Gastroesophageal sphincter (tissue), 4 donors: ENCODE data around the gene PPP2R3B. TPM values are rescaled to one million over a fixed set of nuclear protein-coding genes. Genes with fewer than 3 reads are reported as not detected.

Experiments used
- ATAC-seq: fragments of 150-250 bp; one replicate; pipeline ENCODE4 v1.9.1; 2016; ENCODE audit warnings: mild to moderate bottlenecking, moderate library complexity
- H3K27ac ChIP-seq, 4 donors: fragments of 200-600 bp; sonication (generic) in 3 of 4; 1 replicate in 3 of 4; 2 replicates in 1 of 4; pipeline ENCODE4 v1.5.1; 2016 to 2019
- H3K27me3 ChIP-seq: fragments of 200-600 bp; sonication (generic); one replicate; pipeline ENCODE4 v1.5.1; 2019
- H3K36me3 ChIP-seq, 2 donors: fragments of 200-600 bp; sonication (generic); one replicate each; pipeline ENCODE4 v1.5.1; 2019; ENCODE audit warnings: control low read depth in 1 of 2
- H3K4me1 ChIP-seq, 3 donors: fragments of 200-600 bp; sonication (generic); 1 replicate in 2 of 3; 2 replicates in 1 of 3; pipeline ENCODE4 v1.5.1; 2016 to 2019; ENCODE audit warnings: control low read depth in 2 of 3
- H3K4me3 ChIP-seq, 2 donors: fragments of 200-600 bp; sonication (generic); one replicate each; pipeline ENCODE4 v1.5.1; 2019; ENCODE audit warnings: mild to moderate bottlenecking in 1 of 2, moderate library complexity in 1 of 2
- H3K9me3 ChIP-seq, 3 donors: fragments of 200-600 bp; sonication (generic); one replicate each; pipeline ENCODE4 v1.5.1; 2017 to 2019; ENCODE audit warnings: control low read depth in 2 of 3
- EP300 ChIP-seq: sonication (generic); formaldehyde crosslinking; IDR thresholded peaks from one replicate; pipeline ENCODE4 v1.6.1; 2017; ENCODE audit warnings: antibody characterized with exemption, mild to moderate bottlenecking
- POLR2A ChIP-seq, 2 donors: fragments of 450-650 bp; IDR thresholded peaks; one replicate each; pipeline ENCODE4 v1.6.1; 2017; ENCODE audit warnings: antibody characterized with exemption in 2 of 2, mild to moderate bottlenecking in 2 of 2, moderate library complexity in 1 of 2
- POLR2AphosphoS5 ChIP-seq: sonication (generic); formaldehyde crosslinking; IDR thresholded peaks from one replicate; pipeline ENCODE4 v1.6.1; 2017; ENCODE audit warnings: antibody characterized with exemption
- WGBS, 2 donors: methylation state at CpG; one replicate each; pipeline ENCODE4 v1.1.5; 2018; ENCODE audit warnings: low coverage in 1 of 2; 5-methylcytosine and 5-hydroxymethylcytosine counted together
- total RNA-seq, 4 donors: library from RNA; depleted of rRNA; stranded (reverse); fragments of >200 nt; gene quantifications; one replicate each; pipeline ENCODE4 v1.1.0, GENCODE V29; 2016
- TF ChIP-seq, protein P1 (sequence below), 4 experiments: fragments of 200-600 bp in 2 of 4; fragments of 450-650 bp in 2 of 4; sonication (generic) in 1 of 4; IDR thresholded peaks; one replicate each; pipeline ENCODE4 v1.5.1; 2017 to 2019; ENCODE audit warnings: antibody characterized with exemption in 4 of 4, mild to moderate bottlenecking in 2 of 4, moderate library complexity in 2 of 4

Gene PPP2R3B
- total RNA-seq, 4 donors from 2014 or later: 3.8 to 6.5 (median 5.1) TPM

- Histone ChIP-seq H3K27me3 (peaks cover 51% of the 10 kb centered on the region), H3K36me3 (peaks cover 0 to 10% of the 10 kb centered on the region in 2 donors), H3K4me1 (peaks cover 0 to 21% (median 11%) of the 10 kb centered on the region in 3 donors), H3K4me3 (no peak overlapping the region), H3K9me3 (no peaks in the 10 kb centered on the region), H3K27ac (no peak overlapping the region)
- ATAC-seq: no peak
- TF ChIP-seq POLR2AphosphoS5 (no peak), EP300 (no peak), POLR2A (IDR thresholded peaks at IDR 0.05) (no peak)
- TF ChIP-seq, protein P1, sequence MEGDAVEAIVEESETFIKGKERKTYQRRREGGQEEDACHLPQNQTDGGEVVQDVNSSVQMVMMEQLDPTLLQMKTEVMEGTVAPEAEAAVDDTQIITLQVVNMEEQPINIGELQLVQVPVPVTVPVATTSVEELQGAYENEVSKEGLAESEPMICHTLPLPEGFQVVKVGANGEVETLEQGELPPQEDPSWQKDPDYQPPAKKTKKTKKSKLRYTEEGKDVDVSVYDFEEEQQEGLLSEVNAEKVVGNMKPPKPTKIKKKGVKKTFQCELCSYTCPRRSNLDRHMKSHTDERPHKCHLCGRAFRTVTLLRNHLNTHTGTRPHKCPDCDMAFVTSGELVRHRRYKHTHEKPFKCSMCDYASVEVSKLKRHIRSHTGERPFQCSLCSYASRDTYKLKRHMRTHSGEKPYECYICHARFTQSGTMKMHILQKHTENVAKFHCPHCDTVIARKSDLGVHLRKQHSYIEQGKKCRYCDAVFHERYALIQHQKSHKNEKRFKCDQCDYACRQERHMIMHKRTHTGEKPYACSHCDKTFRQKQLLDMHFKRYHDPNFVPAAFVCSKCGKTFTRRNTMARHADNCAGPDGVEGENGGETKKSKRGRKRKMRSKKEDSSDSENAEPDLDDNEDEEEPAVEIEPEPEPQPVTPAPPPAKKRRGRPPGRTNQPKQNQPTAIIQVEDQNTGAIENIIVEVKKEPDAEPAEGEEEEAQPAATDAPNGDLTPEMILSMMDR (IDR thresholded peaks at IDR 0.05): no peak
- WGBS, 2 donors: 93% methylated on average over 8 of the region's 34 CpGs; no CpG with 5 or more reads in 1 of the 2 donors
Observed at GRCh38 chrX:369563-370101, 17.1 kb downstream of the PPP2R3B start.

- WGBS, 2 donors: 68 to 70% methylated on average over 3 to 5 of the region's 25 CpGs
- no peak overlapping the region for H3K4me3 ChIP-seq
- peaks cover 0 to 10% of the 10 kb centered on the region in 2 donors for H3K36me3 ChIP-seq
- H3K9me3 ChIP-seq: no peaks in the 10 kb centered on the region
- H3K4me1 ChIP-seq: peaks cover 0 to 15% (median 8%) of the 10 kb centered on the region in 3 donors
- peaks cover 45% of the 10 kb centered on the region for H3K27me3 ChIP-seq
- no peak for ATAC-seq
- no peak for TF ChIP-seq POLR2AphosphoS5
- TF ChIP-seq, protein P1 (IDR thresholded peaks at IDR 0.05): no peak
- TF ChIP-seq EP300: no peak
- TF ChIP-seq POLR2A (IDR thresholded peaks at IDR 0.05): no peak
- H3K27ac ChIP-seq: no peak overlapping the region
Observed at GRCh38 chrX:368811-369562, 17.7 kb downstream of the PPP2R3B start.

- peaks cover 34% of the 10 kb centered on the region for H3K27me3 ChIP-seq
- no peaks in the 10 kb centered on the region for H3K9me3 ChIP-seq
- no peak for ATAC-seq
- 69 to 72% methylated on average over 4 of the region's 17 CpGs for WGBS, 2 donors
- H3K36me3 ChIP-seq: peaks cover 0 to 10% of the 10 kb centered on the region in 2 donors
- no peak overlapping the region for H3K4me3 ChIP-seq
- H3K27ac ChIP-seq: no peak overlapping the region
- peaks cover 0 to 3% (median under 1%) of the 10 kb centered on the region in 3 donors for H3K4me1 ChIP-seq
- TF ChIP-seq POLR2A (IDR thresholded peaks at IDR 0.05) (no peak), EP300 (no peak), POLR2AphosphoS5 (no peak)
- TF ChIP-seq, protein P1 (IDR thresholded peaks at IDR 0.05): no peak
Observed at GRCh38 chrX:367866-368265, 18.8 kb downstream of the PPP2R3B start.

- H3K4me1 ChIP-seq: no peaks in the 10 kb centered on the region
- 90 to 92% methylated on average over 11 to 14 of the region's 16 CpGs for WGBS, 2 donors
- no peak overlapping the region for H3K27ac ChIP-seq
- TF ChIP-seq POLR2A (IDR thresholded peaks at IDR 0.05) (no peak), EP300 (no peak), POLR2AphosphoS5 (no peak)
- TF ChIP-seq, protein P1 (IDR thresholded peaks at IDR 0.05): no peak
- no peaks in the 10 kb centered on the region for H3K9me3 ChIP-seq
- no peak overlapping the region for H3K4me3 ChIP-seq
- peaks cover 0 to 10% of the 10 kb centered on the region in 2 donors for H3K36me3 ChIP-seq
- peaks cover 29% of the 10 kb centered on the region for H3K27me3 ChIP-seq
- ATAC-seq: no peak
Observed at GRCh38 chrX:367349-367748, 19.4 kb downstream of the PPP2R3B start.
